ENCODE data around the gene DENND1A. TPM values are rescaled to one million over a fixed set of nuclear protein-coding genes. Genes with fewer than 3 reads are reported as not detected.

Gene DENND1A
- total and polyA plus RNA-seq, 2 experiments from 2014 or later = 13.1 to 14.5 TPM

- Histone ChIP-seq H3K9me3 (ENCODE audit: low read depth) (no peaks in the 10 kb centered on the region), H3K4me1 (ENCODE audit: low read depth) (peaks cover 4% of the 10 kb centered on the region), H3K27me3 (no peaks in the 10 kb centered on the region), H3K36me3 (no peaks in the 10 kb centered on the region), H3K27ac (no peak overlapping the region), H3K4me3 (no peak overlapping the region)
- TF ChIP-seq CTCF (IDR thresholded peaks at IDR 0.05; ENCODE audit: low read depth, low read length) = no peak
- DNase-seq (ENCODE audit: low read depth in 1 of 2, low spot score in 1 of 2) = peak in 1 of 2 donors; percentile 47
Observed at GRCh38 chr9:123406691-123407216, 523.2 kb downstream of the DENND1A start.

- no peak for DNase-seq (ENCODE audit: low read depth in 1 of 2, low spot score in 1 of 2)
- H3K4me3 ChIP-seq = no peak overlapping the region
- TF ChIP-seq CTCF (IDR thresholded peaks at IDR 0.05; ENCODE audit: low read depth, low read length) = no peak
- no peak overlapping the region for H3K27ac ChIP-seq
- H3K36me3 ChIP-seq = no peaks in the 10 kb centered on the region
- H3K4me1 ChIP-seq (ENCODE audit: low read depth) = peaks cover 4% of the 10 kb centered on the region
- no peaks in the 10 kb centered on the region for H3K9me3 ChIP-seq (ENCODE audit: low read depth)
- H3K27me3 ChIP-seq = no peaks in the 10 kb centered on the region
Observed at GRCh38 chr9:123406016-123406415, 523.9 kb downstream of the DENND1A start.

- no peaks in the 10 kb centered on the region for H3K9me3 ChIP-seq (ENCODE audit: low read depth)
- TF ChIP-seq CTCF (IDR thresholded peaks at IDR 0.05; ENCODE audit: low read depth, low read length) = no peak
- DNase-seq (ENCODE audit: low read depth in 1 of 2, low spot score in 1 of 2) = no peak
- H3K27me3 ChIP-seq = no peaks in the 10 kb centered on the region
- no peak overlapping the region for H3K4me3 ChIP-seq
- peaks cover 4% of the 10 kb centered on the region for H3K4me1 ChIP-seq (ENCODE audit: low read depth)
- no peaks in the 10 kb centered on the region for H3K36me3 ChIP-seq
- H3K27ac ChIP-seq = no peak overlapping the region
Observed at GRCh38 chr9:123402981-123403509, 526.9 kb downstream of the DENND1A start.

GRCh38 chr9:123401879-123402513, 527.9 kb downstream of the DENND1A start:
- Histone ChIP-seq H3K27ac (no peak overlapping the region), H3K4me3 (no peak overlapping the region), H3K36me3 (no peaks in the 10 kb centered on the region), H3K9me3 (ENCODE audit: low read depth) (no peaks in the 10 kb centered on the region), H3K4me1 (ENCODE audit: low read depth) (peaks cover 4% of the 10 kb centered on the region), H3K27me3 (no peaks in the 10 kb centered on the region)
- TF ChIP-seq CTCF (IDR thresholded peaks at IDR 0.05; ENCODE audit: low read depth, low read length) = peak; percentile 88
- peak; percentile 67 to 70 for DNase-seq (ENCODE audit: low read depth in 1 of 2, low spot score in 1 of 2)

GRCh38 chr9:123400926-123401503, 528.9 kb downstream of the DENND1A start:
- no peaks in the 10 kb centered on the region for H3K27me3 ChIP-seq
- H3K9me3 ChIP-seq (ENCODE audit: low read depth) = no peaks in the 10 kb centered on the region
- no peak overlapping the region for H3K27ac ChIP-seq
- DNase-seq (ENCODE audit: low read depth in 1 of 2, low spot score in 1 of 2) = no peak
- no peaks in the 10 kb centered on the region for H3K36me3 ChIP-seq
- H3K4me1 ChIP-seq (ENCODE audit: low read depth) = no peaks in the 10 kb centered on the region
- no peak overlapping the region for H3K4me3 ChIP-seq
- no peak for TF ChIP-seq CTCF (IDR thresholded peaks at IDR 0.05; ENCODE audit: low read depth, low read length)
